ENCODE results near the gene MAGEB3. TPM values are rescaled to one million over a fixed set of nuclear protein-coding genes. Genes with fewer than 3 reads are reported as not detected.
A peak's percentile ranks its signal among the peaks of the same experiment; 100 is the strongest.

The MAGEB3 gene
- polyA plus RNA-seq, 2 of the 4 experiments (the other 2 are of a cell fraction), result not detected

- FAIRE-seq (no peak), ATAC-seq (no peak), DNase-seq (ENCODE audit: low read depth in 1 of 2, low spot score in 1 of 2) (no peak)
- Histone ChIP-seq H3K4me1 (no peaks in the 10 kb centered on the region), H3K27ac (no peak overlapping the region), H3K4me3 (no peak overlapping the region), H3K4me2 (no peak overlapping the region), H3K9me3 (no peaks in the 10 kb centered on the region)
- WGBS (ENCODE audit: missing lambda C conversion rate), result 86% methylated on average over 1 of the region's 1 CpG
- POLR2A ChIA-PET, result no interaction called here
- CTCF ChIA-PET, result no interaction called here
- TF ChIP-seq FOSB (CRISPR knock-in tag; IDR thresholded peaks at IDR 0.05) (no peak), KDM5A (IDR thresholded peaks at IDR 0.05) (no peak), PHF8 (IDR thresholded peaks at IDR 0.05; ENCODE audit: borderline replicate concordance, low read depth) (no peak), MYC (IDR thresholded peaks at IDR 0.05; ENCODE audit: borderline replicate concordance, low read length) (no peak), REST (IDR thresholded peaks at IDR 0.05) (no peak), SREBF2 (IDR thresholded peaks at IDR 0.05) (no peak), RCOR1 (IDR thresholded peaks at IDR 0.05; ENCODE audit: low read depth, low read length) (no peak), MAZ (IDR thresholded peaks at IDR 0.05; ENCODE audit: borderline replicate concordance, low read depth, low read length) (no peak), EHF (CRISPR knock-in tag; IDR thresholded peaks at IDR 0.05) (no peak)
These were observed 22.8 kb downstream of the MAGEB3 start for GRCh38 chrX:30253257-30253656.

- no peaks in the 10 kb centered on the region for H3K4me1 ChIP-seq
- TF ChIP-seq CHD4 (IDR thresholded peaks at IDR 0.05; ENCODE audit: borderline replicate concordance) (no peak), MYC (IDR thresholded peaks at IDR 0.05; ENCODE audit: borderline replicate concordance, low read length) (no peak), CBX2 (IDR thresholded peaks at IDR 0.05; ENCODE audit: borderline replicate concordance, low read depth) (no peak), EHF (CRISPR knock-in tag; IDR thresholded peaks at IDR 0.05) (no peak), TFCP2L1 (CRISPR knock-in tag; IDR thresholded peaks at IDR 0.05) (no peak)
- WGBS (ENCODE audit: missing lambda C conversion rate), result 79% methylated on average over 2 of the region's 2 CpGs
- ATAC-seq, result no peak
- ChIA-PET CTCF (no interaction called here), POLR2A (no interaction called here)
- H3K9me3 ChIP-seq, result no peaks in the 10 kb centered on the region
- H3K4me2 ChIP-seq, result no peak overlapping the region
- H3K27ac ChIP-seq, result no peak overlapping the region
- DNase-seq (ENCODE audit: low read depth in 1 of 2, low spot score in 1 of 2), result no peak
- FAIRE-seq, result peak; percentile 36
- no peak overlapping the region for H3K4me3 ChIP-seq
These were observed 29.5 kb downstream of the MAGEB3 start for GRCh38 chrX:30259927-30260326.

- ATAC-seq, result no peak
- CTCF ChIA-PET, result no interaction called here
These were observed 30.6 kb downstream of the MAGEB3 start for GRCh38 chrX:30261012-30261411.

GRCh38 chrX:30262763-30263162, 32.3 kb downstream of the MAGEB3 start:
- WGBS (ENCODE audit: missing lambda C conversion rate), result 6% methylated on average over 1 of the region's 1 CpG
- no peak for FAIRE-seq
- Histone ChIP-seq H3K27ac (no peak overlapping the region), H3K9me3 (no peaks in the 10 kb centered on the region), H3K4me3 (no peak overlapping the region), H3K4me1 (no peaks in the 10 kb centered on the region), H3K4me2 (no peak overlapping the region)
- no peak for ATAC-seq
- POLR2A ChIA-PET, result no interaction called here
- CTCF ChIA-PET, result no interaction called here
- DNase-seq (ENCODE audit: low read depth in 1 of 2, low spot score in 1 of 2), result no peak
- no peak for TF ChIP-seq CHD4 (IDR thresholded peaks at IDR 0.05; ENCODE audit: borderline replicate concordance)
- TF ChIP-seq BCL3 (IDR thresholded peaks at IDR 0.05), result no peak
- no peak for TF ChIP-seq ZFP36 (IDR thresholded peaks at IDR 0.05; ENCODE audit: borderline replicate concordance, partially characterized antibody)
- TF ChIP-seq FOXS1 (CRISPR knock-in tag; IDR thresholded peaks at IDR 0.05), result no peak
- TF ChIP-seq POLR2AphosphoS2 (conservative IDR thresholded peaks at IDR 0.05; ENCODE audit: low read length), result no peak
- TF ChIP-seq EHMT2 (IDR thresholded peaks at IDR 0.05; ENCODE audit: low read depth), result no peak
- no peak for TF ChIP-seq HEYL (CRISPR knock-in tag; IDR thresholded peaks at IDR 0.05)
- no peak for TF ChIP-seq HES2 (IDR thresholded peaks at IDR 0.05)
- no peak for TF ChIP-seq MYC (IDR thresholded peaks at IDR 0.05; ENCODE audit: borderline replicate concordance, low read length)
- TF ChIP-seq CEBPB (IDR thresholded peaks at IDR 0.05), result no peak
- no peak for TF ChIP-seq JUN (IDR thresholded peaks at IDR 0.05)
- TF ChIP-seq HOXB13 (CRISPR knock-in tag; IDR thresholded peaks at IDR 0.05; ENCODE audit: low read depth), result no peak
- TF ChIP-seq REST (IDR thresholded peaks at IDR 0.05), result no peak

More at GRCh38 chrX:30261012-30261411, 30.6 kb downstream of the MAGEB3 start:
- H3K4me3 ChIP-seq, result no peak overlapping the region
- no peak overlapping the region for H3K27ac ChIP-seq
- H3K4me1 ChIP-seq, result no peaks in the 10 kb centered on the region
- H3K9me3 ChIP-seq, result no peaks in the 10 kb centered on the region
- no peak overlapping the region for H3K4me2 ChIP-seq
- DNase-seq (ENCODE audit: low read depth in 1 of 2, low spot score in 1 of 2) (no peak), FAIRE-seq (no peak)
- POLR2A ChIA-PET, result no interaction called here
- TF ChIP-seq MAFK (IDR thresholded peaks at IDR 0.05; ENCODE audit: partially characterized antibody) (peak; percentile 46), CHD4 (IDR thresholded peaks at IDR 0.05; ENCODE audit: borderline replicate concordance) (no peak)
